HL-60 (cell line): Measurements from ENCODE around the gene EEF1AKMT2.
"Not testable (repeated sequence)": the region's sequence is repeated elsewhere in the genome, so short reads cannot be mapped to it uniquely, and the experiment has no call there.

ENCODE experiments used
- DNase-seq, 2 experiments: peaks; one replicate each; pipeline ENCODE4 v3.0.0-alpha.2; 2010 to 2020; ENCODE audit warnings: low read depth in 1 of 2, low spot score in 1 of 2
- H3K27ac ChIP-seq: fragments of 250-450 bp; sonication (Bioruptor Pico); replicated peaks from 2 replicates; pipeline ENCODE4 v1.5.1; 2020; ENCODE audit warnings: mild to moderate bottlenecking, moderate library complexity
- H3K27me3 ChIP-seq: fragments of 250-450 bp; sonication (Bioruptor Pico); 2 replicates; pipeline ENCODE4 v1.5.1; 2021; ENCODE audit warnings: mild to moderate bottlenecking, moderate library complexity; ENCODE audit not compliant: insufficient read depth, poor library complexity, severe bottlenecking
- H3K4me3 ChIP-seq: replicated peaks from 2 replicates; pipeline ENCODE4 v1.5.1; 2011; ENCODE audit warnings: mild to moderate bottlenecking, control low read depth, low read length; ENCODE audit not compliant: insufficient read depth
- GABPA ChIP-seq: IDR thresholded peaks from 2 replicates; pipeline ENCODE4 v1.6.1; 2012; ENCODE audit warnings: low read depth
- POLR2AphosphoS5 ChIP-seq: IDR thresholded peaks from 2 replicates; pipeline ENCODE4 v1.6.1; 2012; ENCODE audit warnings: low read depth
- SPI1 ChIP-seq: IDR thresholded peaks from 2 replicates; pipeline ENCODE4 v1.6.1; 2012; ENCODE audit warnings: low read depth, mild to moderate bottlenecking, borderline replicate concordance
- TF ChIP-seq, protein P1 (sequence below): IDR thresholded peaks from 2 replicates; pipeline ENCODE4 v1.6.1; 2012; ENCODE audit warnings: low read depth; ENCODE audit not compliant: insufficient replicate concordance
- TF ChIP-seq, protein P2 (sequence below): IDR thresholded peaks from one replicate; pipeline ENCODE4 v1.5.1; 2011; ENCODE audit warnings: low read length, control low read depth, inconsistent platforms; ENCODE audit not compliant: insufficient read depth

EEF1AKMT2 gene

DNA sequence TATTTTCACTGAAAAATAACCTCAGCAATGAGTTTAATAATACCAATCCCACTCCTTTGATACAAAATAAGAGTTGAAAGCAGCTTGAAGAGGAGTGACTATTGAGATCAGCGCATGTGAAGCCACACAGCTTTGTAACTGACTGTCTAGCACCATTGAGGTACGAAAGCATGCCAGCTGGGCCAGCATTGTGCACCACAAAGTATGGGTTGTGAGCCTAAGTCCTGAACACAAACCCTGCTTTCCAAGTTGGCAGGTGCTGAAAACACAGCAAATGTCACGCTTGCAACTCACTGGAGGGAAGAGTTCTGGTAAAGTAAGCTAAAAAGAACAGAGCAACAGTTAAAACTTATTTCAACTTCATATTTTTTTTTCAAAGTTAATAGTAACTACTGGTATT is 43.5 kb downstream of the EEF1AKMT2 start:
- Histone ChIP-seq H3K27me3 (no peaks in the 10 kb centered on the region), H3K4me3 (no peak overlapping the region), H3K27ac (no peak overlapping the region)
- DNase-seq, result no peak
- no peak for TF ChIP-seq SPI1
- TF ChIP-seq, protein P1, sequence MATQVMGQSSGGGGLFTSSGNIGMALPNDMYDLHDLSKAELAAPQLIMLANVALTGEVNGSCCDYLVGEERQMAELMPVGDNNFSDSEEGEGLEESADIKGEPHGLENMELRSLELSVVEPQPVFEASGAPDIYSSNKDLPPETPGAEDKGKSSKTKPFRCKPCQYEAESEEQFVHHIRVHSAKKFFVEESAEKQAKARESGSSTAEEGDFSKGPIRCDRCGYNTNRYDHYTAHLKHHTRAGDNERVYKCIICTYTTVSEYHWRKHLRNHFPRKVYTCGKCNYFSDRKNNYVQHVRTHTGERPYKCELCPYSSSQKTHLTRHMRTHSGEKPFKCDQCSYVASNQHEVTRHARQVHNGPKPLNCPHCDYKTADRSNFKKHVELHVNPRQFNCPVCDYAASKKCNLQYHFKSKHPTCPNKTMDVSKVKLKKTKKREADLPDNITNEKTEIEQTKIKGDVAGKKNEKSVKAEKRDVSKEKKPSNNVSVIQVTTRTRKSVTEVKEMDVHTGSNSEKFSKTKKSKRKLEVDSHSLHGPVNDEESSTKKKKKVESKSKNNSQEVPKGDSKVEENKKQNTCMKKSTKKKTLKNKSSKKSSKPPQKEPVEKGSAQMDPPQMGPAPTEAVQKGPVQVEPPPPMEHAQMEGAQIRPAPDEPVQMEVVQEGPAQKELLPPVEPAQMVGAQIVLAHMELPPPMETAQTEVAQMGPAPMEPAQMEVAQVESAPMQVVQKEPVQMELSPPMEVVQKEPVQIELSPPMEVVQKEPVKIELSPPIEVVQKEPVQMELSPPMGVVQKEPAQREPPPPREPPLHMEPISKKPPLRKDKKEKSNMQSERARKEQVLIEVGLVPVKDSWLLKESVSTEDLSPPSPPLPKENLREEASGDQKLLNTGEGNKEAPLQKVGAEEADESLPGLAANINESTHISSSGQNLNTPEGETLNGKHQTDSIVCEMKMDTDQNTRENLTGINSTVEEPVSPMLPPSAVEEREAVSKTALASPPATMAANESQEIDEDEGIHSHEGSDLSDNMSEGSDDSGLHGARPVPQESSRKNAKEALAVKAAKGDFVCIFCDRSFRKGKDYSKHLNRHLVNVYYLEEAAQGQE, result peak; percentile 89

DNA sequence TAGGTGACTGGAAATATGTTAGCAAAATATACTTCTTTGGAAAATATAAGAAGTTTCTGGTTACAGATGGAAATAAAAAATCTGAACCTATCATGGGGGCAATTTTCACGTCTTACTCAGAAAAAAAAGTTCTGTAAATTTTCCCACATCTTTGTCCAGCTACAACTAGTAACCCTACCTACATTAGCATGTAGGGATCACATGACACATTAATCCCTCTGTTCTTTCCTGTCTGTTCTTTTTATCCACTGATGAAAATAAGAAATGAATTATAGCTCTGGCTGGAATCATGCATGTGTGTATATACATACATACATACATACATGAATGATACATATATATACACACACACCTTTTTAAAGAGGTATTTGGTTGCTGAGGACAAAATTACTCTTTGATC is 43.9 kb downstream of the EEF1AKMT2 start:
- H3K27me3 ChIP-seq, result no peaks in the 10 kb centered on the region
- TF ChIP-seq, protein P1, result no peak
- TF ChIP-seq, protein P2, sequence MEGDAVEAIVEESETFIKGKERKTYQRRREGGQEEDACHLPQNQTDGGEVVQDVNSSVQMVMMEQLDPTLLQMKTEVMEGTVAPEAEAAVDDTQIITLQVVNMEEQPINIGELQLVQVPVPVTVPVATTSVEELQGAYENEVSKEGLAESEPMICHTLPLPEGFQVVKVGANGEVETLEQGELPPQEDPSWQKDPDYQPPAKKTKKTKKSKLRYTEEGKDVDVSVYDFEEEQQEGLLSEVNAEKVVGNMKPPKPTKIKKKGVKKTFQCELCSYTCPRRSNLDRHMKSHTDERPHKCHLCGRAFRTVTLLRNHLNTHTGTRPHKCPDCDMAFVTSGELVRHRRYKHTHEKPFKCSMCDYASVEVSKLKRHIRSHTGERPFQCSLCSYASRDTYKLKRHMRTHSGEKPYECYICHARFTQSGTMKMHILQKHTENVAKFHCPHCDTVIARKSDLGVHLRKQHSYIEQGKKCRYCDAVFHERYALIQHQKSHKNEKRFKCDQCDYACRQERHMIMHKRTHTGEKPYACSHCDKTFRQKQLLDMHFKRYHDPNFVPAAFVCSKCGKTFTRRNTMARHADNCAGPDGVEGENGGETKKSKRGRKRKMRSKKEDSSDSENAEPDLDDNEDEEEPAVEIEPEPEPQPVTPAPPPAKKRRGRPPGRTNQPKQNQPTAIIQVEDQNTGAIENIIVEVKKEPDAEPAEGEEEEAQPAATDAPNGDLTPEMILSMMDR, result no peak
- TF ChIP-seq SPI1, result no peak
- TF ChIP-seq GABPA, result no peak
- no peak for TF ChIP-seq POLR2AphosphoS5
- no peak for DNase-seq
- no peak overlapping the region for H3K4me3 ChIP-seq
- no peak overlapping the region for H3K27ac ChIP-seq

DNA sequence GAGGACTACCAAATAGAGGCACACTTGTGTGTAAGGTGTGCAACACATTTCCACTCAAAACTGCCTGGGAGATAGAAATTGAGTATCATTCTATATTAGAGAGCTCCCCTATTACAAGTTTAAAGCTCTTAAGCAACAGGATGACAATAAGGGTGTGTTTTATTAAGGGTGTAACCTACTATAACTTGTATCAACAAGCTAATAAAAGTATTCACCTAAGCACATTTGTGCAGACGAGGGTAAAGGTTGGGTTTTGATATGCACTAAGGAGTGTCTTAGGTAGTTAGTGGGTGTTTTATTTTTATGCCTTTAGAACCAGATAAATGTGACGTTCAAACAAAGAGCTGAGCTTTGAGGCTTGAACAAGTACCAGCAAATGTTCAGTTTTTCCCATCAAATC is 44.7 kb downstream of the EEF1AKMT2 start:
- DNase-seq, result no peak
- no peaks in the 10 kb centered on the region for H3K27me3 ChIP-seq
- no peak overlapping the region for H3K4me3 ChIP-seq
- H3K27ac ChIP-seq, result no peak overlapping the region
- TF ChIP-seq POLR2AphosphoS5, result no peak
- TF ChIP-seq, protein P2, result no peak
- TF ChIP-seq, protein P1, result no peak
- no peak for TF ChIP-seq SPI1
- TF ChIP-seq GABPA, result no peak

DNA sequence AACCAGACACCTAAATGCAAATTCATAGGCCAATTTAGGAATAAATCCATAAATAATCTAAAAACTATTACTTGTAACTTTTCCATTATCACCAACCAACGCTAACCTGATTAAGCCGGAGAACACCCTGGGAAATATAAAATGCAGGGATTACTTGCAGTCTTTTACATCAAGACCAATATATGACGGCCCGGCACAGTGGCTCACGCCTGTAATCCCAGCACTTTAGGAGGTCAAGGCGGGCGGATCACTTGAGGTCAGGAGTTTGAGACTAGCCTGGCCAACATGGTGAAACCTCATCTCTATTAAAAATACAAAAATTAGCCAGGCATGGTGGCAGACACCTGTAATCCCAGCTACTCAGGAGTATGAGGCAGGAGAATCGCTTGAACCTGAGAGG is 45.2 kb downstream of the EEF1AKMT2 start:
- H3K27me3 ChIP-seq, H3K4me3 ChIP-seq, DNase-seq, H3K27ac ChIP-seq: not testable (repeated sequence)
